ENCODE measurements around the gene U2AF1. TPM values are rescaled to one million over a fixed set of nuclear protein-coding genes. Genes with fewer than 3 reads are reported as not detected.
"Not testable (repeated sequence)": the region's sequence is repeated elsewhere in the genome, so short reads cannot be mapped to it uniquely, and the experiment has no call there.

U2AF1 gene
- total RNA-seq, 1 donor from 2014 or later, result 25.8 TPM

DNA sequence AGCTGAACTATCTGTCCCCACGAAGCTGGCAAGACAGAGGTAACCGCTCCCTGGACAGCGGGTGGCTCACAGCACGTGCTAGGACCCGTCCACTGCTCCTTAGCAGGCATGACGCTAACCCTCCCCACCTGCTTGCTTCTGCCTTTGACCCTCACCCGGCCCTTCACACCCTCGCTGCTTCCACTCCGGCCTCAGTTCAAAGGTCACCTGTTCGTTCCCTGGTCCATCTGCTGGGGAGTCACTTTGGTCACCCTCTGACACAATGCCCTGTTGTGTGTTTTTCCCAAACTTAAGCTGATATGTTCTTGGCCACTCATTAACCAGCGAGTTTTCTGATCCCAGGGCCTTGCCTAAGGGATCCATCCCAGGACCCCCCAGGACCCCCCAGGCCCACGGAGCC lies 39.3 kb downstream of the U2AF1 start:
- H3K4me3 ChIP-seq (ENCODE audit: low read depth, low read length); H3K36me3 ChIP-seq (ENCODE audit: control insufficient read depth, insufficient read depth, low read length); DNase-seq (ENCODE audit: low read depth); FAIRE-seq; H3K27me3 ChIP-seq (ENCODE audit: control insufficient read depth, insufficient read depth, low read length): not testable (repeated sequence)

DNA sequence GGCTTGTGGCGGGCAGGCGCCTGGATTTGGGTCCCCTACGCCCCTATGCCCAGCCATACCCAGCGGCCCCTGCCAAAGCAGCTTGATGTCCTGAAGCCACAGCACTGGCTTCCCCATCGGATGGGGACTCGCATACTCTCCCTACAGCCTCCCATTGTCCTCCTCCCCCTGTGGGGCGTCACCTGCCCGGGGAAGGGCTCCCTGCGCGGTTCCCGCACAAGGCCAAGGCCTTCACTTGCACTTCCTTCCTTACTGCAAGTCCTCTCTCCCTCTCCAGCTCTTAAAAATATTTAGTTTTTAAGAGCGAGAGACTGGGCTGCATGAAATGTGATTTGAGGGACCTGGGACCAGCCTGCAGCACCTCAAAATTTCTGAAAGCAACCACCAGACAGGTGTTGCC lies 40.7 kb downstream of the U2AF1 start:
- not testable (repeated sequence) for FAIRE-seq; H3K27me3 ChIP-seq (ENCODE audit: control insufficient read depth, insufficient read depth, low read length); H3K4me3 ChIP-seq (ENCODE audit: low read depth, low read length); DNase-seq (ENCODE audit: low read depth); H3K36me3 ChIP-seq (ENCODE audit: control insufficient read depth, insufficient read depth, low read length)

- H3K27me3 ChIP-seq (ENCODE audit: control insufficient read depth, insufficient read depth, low read length); H3K36me3 ChIP-seq (ENCODE audit: control insufficient read depth, insufficient read depth, low read length); DNase-seq (ENCODE audit: low read depth); H3K4me3 ChIP-seq (ENCODE audit: low read depth, low read length); FAIRE-seq: not testable (repeated sequence)
These were observed 41.4 kb downstream of the U2AF1 start for GRCh38 chr21:43065991-43066390.

- not testable (repeated sequence) for H3K27me3 ChIP-seq (ENCODE audit: control insufficient read depth, insufficient read depth, low read length); H3K36me3 ChIP-seq (ENCODE audit: control insufficient read depth, insufficient read depth, low read length); H3K4me3 ChIP-seq (ENCODE audit: low read depth, low read length); FAIRE-seq; DNase-seq (ENCODE audit: low read depth)
These were observed 43.0 kb downstream of the U2AF1 start for GRCh38 chr21:43064265-43064917.

DNA sequence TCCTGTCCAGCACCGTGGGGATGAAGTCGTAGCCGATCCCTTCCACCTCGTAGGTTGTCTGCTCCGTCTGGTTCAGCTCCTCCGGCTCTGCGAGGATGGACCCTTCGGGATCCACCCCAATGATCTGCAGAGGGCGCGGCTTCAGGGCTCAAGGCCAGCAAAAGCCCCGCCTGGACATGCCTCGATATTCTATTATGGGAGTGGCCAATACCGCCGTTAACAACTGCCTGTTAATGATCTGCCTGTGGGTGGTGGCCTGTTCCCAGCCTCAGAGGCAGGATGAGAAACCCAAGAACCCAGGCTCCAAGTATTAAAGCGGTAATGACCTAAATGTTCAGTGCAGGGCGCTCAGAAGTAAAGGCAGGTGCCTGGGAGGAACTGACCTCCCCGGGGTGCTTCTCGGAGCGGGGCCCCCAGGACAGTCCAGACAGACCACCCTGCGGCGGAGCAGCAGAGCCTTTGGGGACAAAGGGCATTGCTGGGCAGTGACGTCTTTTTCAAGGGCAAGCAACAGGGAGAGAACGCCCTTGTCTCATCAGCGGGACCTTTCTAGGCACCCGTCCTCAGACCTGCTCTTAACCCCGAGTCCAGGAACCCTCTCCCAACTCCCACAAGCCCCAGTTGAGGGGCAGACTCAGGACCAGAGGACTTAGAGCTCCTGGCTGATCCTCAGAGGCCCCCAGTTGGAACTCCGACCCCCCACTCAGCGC lies 44.3 kb downstream of the U2AF1 start:
- H3K27me3 ChIP-seq (ENCODE audit: control insufficient read depth, insufficient read depth, low read length); DNase-seq (ENCODE audit: low read depth); H3K4me3 ChIP-seq (ENCODE audit: low read depth, low read length); H3K36me3 ChIP-seq (ENCODE audit: control insufficient read depth, insufficient read depth, low read length); FAIRE-seq: not testable (repeated sequence)

DNA sequence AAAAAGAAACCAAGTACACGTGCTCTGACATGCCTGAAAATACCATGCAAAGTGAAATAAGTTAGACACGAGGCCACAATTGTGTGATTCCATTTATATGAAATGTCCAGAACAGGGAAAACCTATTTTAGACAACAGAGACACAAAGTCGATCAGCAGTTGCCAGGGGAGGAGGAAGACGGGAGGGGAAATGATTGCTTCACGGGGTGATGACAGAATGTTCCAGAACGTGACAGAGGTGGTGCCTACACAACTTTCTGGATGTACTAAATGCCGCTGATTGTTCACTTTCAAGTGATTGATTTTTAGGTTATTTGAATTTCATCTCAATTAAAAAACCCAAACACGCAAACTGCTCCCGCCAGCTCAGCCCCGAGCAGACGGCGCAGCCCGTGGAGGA lies 54.3 kb downstream of the U2AF1 start:
- H3K36me3 ChIP-seq (ENCODE audit: control insufficient read depth, insufficient read depth, low read length); DNase-seq (ENCODE audit: low read depth); FAIRE-seq; H3K27me3 ChIP-seq (ENCODE audit: control insufficient read depth, insufficient read depth, low read length); H3K4me3 ChIP-seq (ENCODE audit: low read depth, low read length): not testable (repeated sequence)

GRCh38 chr21:43045876-43046821 lies 61.2 kb downstream of the U2AF1 start:
- not testable (repeated sequence) for H3K4me3 ChIP-seq (ENCODE audit: low read depth, low read length); H3K36me3 ChIP-seq (ENCODE audit: control insufficient read depth, insufficient read depth, low read length); FAIRE-seq; H3K27me3 ChIP-seq (ENCODE audit: control insufficient read depth, insufficient read depth, low read length); DNase-seq (ENCODE audit: low read depth)

DNA sequence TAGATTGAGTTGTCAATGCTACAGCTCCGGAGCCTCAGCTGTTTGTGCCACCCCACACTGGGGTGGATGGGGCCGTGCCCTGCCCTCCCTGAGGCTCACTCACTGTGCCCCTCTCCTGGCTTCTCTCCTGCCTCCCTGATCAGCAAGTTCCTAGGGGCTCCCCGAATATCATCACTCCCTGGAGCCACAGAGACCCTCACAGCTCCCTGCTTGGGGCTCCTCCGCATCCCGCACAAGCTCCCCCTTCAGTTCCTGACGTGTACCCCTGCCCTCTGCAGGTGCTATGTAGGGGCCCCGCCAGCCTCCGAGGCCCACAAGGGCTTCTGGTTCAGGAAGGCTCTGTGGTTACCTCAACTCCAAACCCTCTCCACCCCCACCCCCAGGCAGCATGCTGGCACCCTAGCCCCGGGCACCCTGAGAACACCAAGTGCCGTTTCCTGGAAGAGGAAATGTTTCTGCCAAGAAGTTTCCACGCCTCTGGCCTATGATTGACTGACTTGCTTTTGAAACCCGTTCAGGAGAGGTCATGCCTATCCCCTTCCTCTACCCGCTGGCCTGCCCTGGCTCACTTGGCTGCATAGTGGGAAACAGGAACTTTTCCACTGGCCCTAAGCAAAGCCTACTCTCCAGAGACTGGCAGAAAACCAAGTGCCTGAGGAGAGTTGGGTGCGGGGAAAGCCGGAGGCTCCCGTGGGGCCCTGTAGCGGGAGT lies 62.0 kb downstream of the U2AF1 start:
- not testable (repeated sequence) for DNase-seq (ENCODE audit: low read depth); H3K27me3 ChIP-seq (ENCODE audit: control insufficient read depth, insufficient read depth, low read length); H3K4me3 ChIP-seq (ENCODE audit: low read depth, low read length); FAIRE-seq; H3K36me3 ChIP-seq (ENCODE audit: control insufficient read depth, insufficient read depth, low read length)

DNA sequence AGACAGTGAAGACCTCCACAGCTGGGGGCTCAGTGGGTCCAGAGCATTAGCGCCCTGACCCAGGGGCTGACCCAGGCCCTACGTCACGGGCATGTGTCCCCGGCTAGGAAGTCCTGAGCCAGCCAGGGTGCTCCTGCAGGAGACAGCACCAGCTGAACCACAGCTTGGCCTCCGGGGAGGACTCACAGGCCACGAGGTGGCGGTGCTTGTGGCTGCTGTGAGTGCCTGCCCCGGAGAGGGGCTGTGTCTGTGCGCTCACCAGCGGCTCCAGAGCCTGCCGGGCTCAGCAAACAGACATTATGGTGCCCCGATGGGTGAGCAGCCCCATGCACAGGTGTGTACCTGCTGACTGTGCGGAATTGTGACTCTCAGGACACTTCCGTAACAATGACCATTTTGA lies 62.8 kb downstream of the U2AF1 start:
- DNase-seq (ENCODE audit: low read depth); H3K27me3 ChIP-seq (ENCODE audit: control insufficient read depth, insufficient read depth, low read length); FAIRE-seq: not testable (repeated sequence)

GRCh38 chr21:43043291-43043690 lies 64.1 kb downstream of the U2AF1 start:
- not testable (repeated sequence) for FAIRE-seq; DNase-seq (ENCODE audit: low read depth); H3K4me3 ChIP-seq (ENCODE audit: low read depth, low read length); H3K36me3 ChIP-seq (ENCODE audit: control insufficient read depth, insufficient read depth, low read length); H3K27me3 ChIP-seq (ENCODE audit: control insufficient read depth, insufficient read depth, low read length)

More for the DNA sequence above, 62.8 kb downstream of the U2AF1 start:
- not testable (repeated sequence) for H3K36me3 ChIP-seq (ENCODE audit: control insufficient read depth, insufficient read depth, low read length); H3K4me3 ChIP-seq (ENCODE audit: low read depth, low read length)

Other genes starting within 250 kb of the U2AF1 start
- gene WDR4, start 228.0 kb downstream of the U2AF1 start, total RNA-seq, result 16.3 and 28.4 TPM in 2 replicates
- gene NDUFV3, start 214.3 kb downstream of the U2AF1 start, total RNA-seq, result 29.7 and 44.2 TPM in 2 replicates
- gene ERVH48-1, start 181.9 kb downstream of the U2AF1 start, total RNA-seq, result under 0.01 TPM in 1 of 2 replicates, not detected in the other
- 7.9 and 9.1 TPM in 2 replicates for gene PKNOX1, start 133.0 kb downstream of the U2AF1 start, total RNA-seq
- 96.9 and 108 TPM in 2 replicates for gene CBS, start 31.7 kb downstream of the U2AF1 start, total RNA-seq
- gene CRYAA, start 61.4 kb upstream of the U2AF1 start, total RNA-seq, result not detected in 2 replicates

Data from bronchial epithelial cell (primary cell).